DOHH2 (cell line): Measurements from ENCODE around the gene IDUA.

Experiments
- H3F3A ChIP-seq: fragments of 200-600 bp; sonication (generic), shearing (Covaris generic); 2 replicates; pipeline ENCODE4 v1.6.0; 2016; ENCODE audit warnings: antibody characterized with exemption, mild to moderate bottlenecking; ENCODE audit not compliant: control insufficient read depth, insufficient read depth
- H3K27ac ChIP-seq: fragments of 200-600 bp; sonication (generic); 2 replicates; pipeline ENCODE4 v1.5.1; 2014; ENCODE audit warnings: low read depth, mild to moderate bottlenecking, low read length, moderate library complexity
- H3K27me3 ChIP-seq: fragments of 200-600 bp; sonication (generic); 2 replicates; pipeline ENCODE4 v1.6.1; 2014; ENCODE audit warnings: mild to moderate bottlenecking, low read length, mixed read lengths; ENCODE audit not compliant: control insufficient read depth
- H3K36me3 ChIP-seq: fragments of 200-600 bp; sonication (generic); 2 replicates; pipeline ENCODE4 v1.6.1; 2014; ENCODE audit warnings: mild to moderate bottlenecking, low read length, moderate library complexity, mixed read lengths; ENCODE audit not compliant: control insufficient read depth
- H3K4me1 ChIP-seq: fragments of 200-600 bp; sonication (generic); 2 replicates; pipeline ENCODE4 v1.6.1; 2014; ENCODE audit warnings: mild to moderate bottlenecking, low read length, mixed read lengths; ENCODE audit not compliant: control insufficient read depth
- H3K4me2 ChIP-seq: fragments of 200-600 bp; sonication (generic); 2 replicates; pipeline ENCODE4 v1.6.0; 2014; ENCODE audit warnings: mild to moderate bottlenecking, low read length, moderate library complexity
- H3K4me3 ChIP-seq: fragments of 200-600 bp; sonication (generic); 2 replicates; pipeline ENCODE4 v1.5.1; 2014; ENCODE audit warnings: mild to moderate bottlenecking, low read length, mixed read lengths
- H3K79me2 ChIP-seq: fragments of 200-600 bp; sonication (generic); 2 replicates; pipeline ENCODE4 v1.6.1; 2014; ENCODE audit warnings: mild to moderate bottlenecking, low read length, mixed read lengths; ENCODE audit not compliant: control insufficient read depth
- H3K9me2 ChIP-seq: fragments of 200-600 bp; sonication (generic); replicated peaks from 2 replicates; pipeline ENCODE4 v1.6.1; 2014; ENCODE audit warnings: mild to moderate bottlenecking, low read length, mixed read lengths; ENCODE audit not compliant: control insufficient read depth
- H3K9me3 ChIP-seq: fragments of 200-600 bp; sonication (generic); 2 replicates; pipeline ENCODE4 v1.6.1; 2014; ENCODE audit warnings: antibody characterized with exemption, low read length, mixed read lengths; ENCODE audit not compliant: control insufficient read depth, insufficient read depth
- H4K20me1 ChIP-seq: fragments of 200-600 bp; sonication (generic); 2 replicates; pipeline ENCODE4 v1.6.0; 2014; ENCODE audit warnings: low read depth, mild to moderate bottlenecking, antibody characterized with exemption, low read length, moderate library complexity; ENCODE audit not compliant: control insufficient read depth, insufficient read depth
- CTCF ChIP-seq: fragments of 200-600 bp; sonication (generic); IDR thresholded peaks from one replicate; pipeline ENCODE4 v1.5.1; 2014; ENCODE audit warnings: antibody characterized with exemption, mild to moderate bottlenecking, low read depth, low read length; ENCODE audit not compliant: poor library complexity, severe bottlenecking
- EZH2phosphoT487 ChIP-seq: fragments of 200-600 bp; sonication (generic); IDR thresholded peaks from 2 replicates; pipeline ENCODE4 v1.6.1; 2017; ENCODE audit warnings: borderline replicate concordance, mild to moderate bottlenecking, antibody characterized with exemption, low read length, moderate library complexity, mixed read lengths

The IDUA gene

GRCh38 chr4:1038948-1039492 lies 52.2 kb downstream of the IDUA start:
- no peaks in the 10 kb centered on the region for H3F3A ChIP-seq
- no peaks in the 10 kb centered on the region for H3K79me2 ChIP-seq
- H3K4me1 ChIP-seq, result no peaks in the 10 kb centered on the region
- H3K27me3 ChIP-seq, result no peaks in the 10 kb centered on the region
- no peaks in the 10 kb centered on the region for H4K20me1 ChIP-seq
- no peak overlapping the region for H3K4me3 ChIP-seq
- H3K9me2 ChIP-seq, result no peaks in the 10 kb centered on the region
- peaks cover 3% of the 10 kb centered on the region; the same call in 1 of the 2 replicates for H3K9me3 ChIP-seq
- H3K4me2 ChIP-seq, result no peak overlapping the region
- no peaks in the 10 kb centered on the region for H3K36me3 ChIP-seq
- no peak overlapping the region for H3K27ac ChIP-seq
- TF ChIP-seq CTCF, result no peak
- TF ChIP-seq EZH2phosphoT487, result no peak

GRCh38 chr4:1039493-1040343 lies 52.9 kb downstream of the IDUA start:
- Histone ChIP-seq H3K9me2 (no peaks in the 10 kb centered on the region), H3K27me3 (no peaks in the 10 kb centered on the region), H3K4me3 (no peak overlapping the region), H4K20me1 (no peaks in the 10 kb centered on the region), H3K27ac (no peak overlapping the region), H3K4me1 (no peaks in the 10 kb centered on the region), H3K4me2 (no peak overlapping the region), H3K9me3 (peaks cover 3% of the 10 kb centered on the region; the same call in 1 of the 2 replicates), H3K36me3 (no peaks in the 10 kb centered on the region), H3K79me2 (no peaks in the 10 kb centered on the region), H3F3A (no peaks in the 10 kb centered on the region)
- TF ChIP-seq EZH2phosphoT487, result no peak
- no peak for TF ChIP-seq CTCF

GRCh38 chr4:1040344-1041146 lies 53.7 kb downstream of the IDUA start:
- Histone ChIP-seq H3K9me2 (no peaks in the 10 kb centered on the region), H3K4me3 (no peak overlapping the region), H4K20me1 (no peaks in the 10 kb centered on the region), H3K79me2 (no peaks in the 10 kb centered on the region), H3K36me3 (no peaks in the 10 kb centered on the region), H3K4me1 (no peaks in the 10 kb centered on the region), H3K27ac (no peak overlapping the region), H3K9me3 (peaks cover 3% of the 10 kb centered on the region; the same call in 1 of the 2 replicates), H3K27me3 (no peaks in the 10 kb centered on the region), H3K4me2 (no peak overlapping the region), H3F3A (no peaks in the 10 kb centered on the region)
- TF ChIP-seq EZH2phosphoT487 (no peak), CTCF (no peak)
